Measurements from ENCODE around the gene CEACAM16. TPM values are rescaled to one million over a fixed set of nuclear protein-coding genes. Genes with fewer than 3 reads are reported as not detected.

Gene CEACAM16
- total and polyA plus RNA-seq, 9 of the 15 experiments (the other 6 are each of a cell fraction or from before 2014, with no cell fraction given), result not detected

DNA sequence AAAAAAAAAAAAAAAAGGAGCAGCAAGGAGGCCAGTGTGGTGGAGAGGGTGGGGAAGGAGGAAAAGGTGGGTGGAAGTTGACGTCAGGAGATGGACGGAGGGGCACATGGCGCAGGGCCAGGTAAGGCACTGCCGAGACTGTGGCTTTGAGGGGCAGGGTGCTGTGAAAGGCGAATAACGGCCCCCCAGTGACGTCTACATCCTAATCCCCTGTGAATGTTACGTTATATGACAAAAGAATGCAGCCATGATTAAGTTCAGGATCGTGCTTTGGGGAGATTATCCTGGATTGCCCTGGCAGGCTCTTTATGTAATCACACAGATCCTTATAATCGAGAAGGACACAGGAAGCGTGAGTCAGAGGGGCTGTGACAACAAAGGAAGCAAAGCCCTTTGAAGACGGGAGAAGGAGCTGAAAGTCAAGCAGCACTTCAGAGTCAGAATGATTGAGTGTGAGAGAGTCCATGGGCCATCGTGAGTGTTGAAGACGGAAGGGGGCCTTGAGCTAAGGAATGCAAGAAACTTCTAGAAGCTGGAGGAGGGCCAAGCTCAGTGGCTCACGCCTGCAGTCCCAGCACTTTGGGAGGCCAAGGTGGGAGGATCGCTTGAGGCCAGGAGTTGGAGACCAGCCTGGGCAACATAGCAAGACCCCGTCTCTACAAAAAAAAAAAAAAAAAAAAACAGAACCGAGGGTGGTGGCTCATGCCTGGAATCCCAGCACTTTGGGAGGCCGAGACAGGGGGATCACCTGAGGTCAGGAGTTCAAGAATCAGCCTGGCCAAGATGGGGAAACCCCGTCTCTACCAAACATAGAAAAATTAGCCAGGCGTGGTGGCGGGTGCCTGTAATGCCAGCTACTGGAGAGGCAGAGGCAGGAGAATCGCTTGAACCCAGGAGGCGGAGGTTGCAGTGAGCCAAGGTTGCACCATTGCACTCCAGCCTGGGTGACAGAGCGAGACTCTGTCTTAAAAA, 13.8 kb upstream of the CEACAM16 start (continued):
- TF ChIP-seq, protein P1, sequence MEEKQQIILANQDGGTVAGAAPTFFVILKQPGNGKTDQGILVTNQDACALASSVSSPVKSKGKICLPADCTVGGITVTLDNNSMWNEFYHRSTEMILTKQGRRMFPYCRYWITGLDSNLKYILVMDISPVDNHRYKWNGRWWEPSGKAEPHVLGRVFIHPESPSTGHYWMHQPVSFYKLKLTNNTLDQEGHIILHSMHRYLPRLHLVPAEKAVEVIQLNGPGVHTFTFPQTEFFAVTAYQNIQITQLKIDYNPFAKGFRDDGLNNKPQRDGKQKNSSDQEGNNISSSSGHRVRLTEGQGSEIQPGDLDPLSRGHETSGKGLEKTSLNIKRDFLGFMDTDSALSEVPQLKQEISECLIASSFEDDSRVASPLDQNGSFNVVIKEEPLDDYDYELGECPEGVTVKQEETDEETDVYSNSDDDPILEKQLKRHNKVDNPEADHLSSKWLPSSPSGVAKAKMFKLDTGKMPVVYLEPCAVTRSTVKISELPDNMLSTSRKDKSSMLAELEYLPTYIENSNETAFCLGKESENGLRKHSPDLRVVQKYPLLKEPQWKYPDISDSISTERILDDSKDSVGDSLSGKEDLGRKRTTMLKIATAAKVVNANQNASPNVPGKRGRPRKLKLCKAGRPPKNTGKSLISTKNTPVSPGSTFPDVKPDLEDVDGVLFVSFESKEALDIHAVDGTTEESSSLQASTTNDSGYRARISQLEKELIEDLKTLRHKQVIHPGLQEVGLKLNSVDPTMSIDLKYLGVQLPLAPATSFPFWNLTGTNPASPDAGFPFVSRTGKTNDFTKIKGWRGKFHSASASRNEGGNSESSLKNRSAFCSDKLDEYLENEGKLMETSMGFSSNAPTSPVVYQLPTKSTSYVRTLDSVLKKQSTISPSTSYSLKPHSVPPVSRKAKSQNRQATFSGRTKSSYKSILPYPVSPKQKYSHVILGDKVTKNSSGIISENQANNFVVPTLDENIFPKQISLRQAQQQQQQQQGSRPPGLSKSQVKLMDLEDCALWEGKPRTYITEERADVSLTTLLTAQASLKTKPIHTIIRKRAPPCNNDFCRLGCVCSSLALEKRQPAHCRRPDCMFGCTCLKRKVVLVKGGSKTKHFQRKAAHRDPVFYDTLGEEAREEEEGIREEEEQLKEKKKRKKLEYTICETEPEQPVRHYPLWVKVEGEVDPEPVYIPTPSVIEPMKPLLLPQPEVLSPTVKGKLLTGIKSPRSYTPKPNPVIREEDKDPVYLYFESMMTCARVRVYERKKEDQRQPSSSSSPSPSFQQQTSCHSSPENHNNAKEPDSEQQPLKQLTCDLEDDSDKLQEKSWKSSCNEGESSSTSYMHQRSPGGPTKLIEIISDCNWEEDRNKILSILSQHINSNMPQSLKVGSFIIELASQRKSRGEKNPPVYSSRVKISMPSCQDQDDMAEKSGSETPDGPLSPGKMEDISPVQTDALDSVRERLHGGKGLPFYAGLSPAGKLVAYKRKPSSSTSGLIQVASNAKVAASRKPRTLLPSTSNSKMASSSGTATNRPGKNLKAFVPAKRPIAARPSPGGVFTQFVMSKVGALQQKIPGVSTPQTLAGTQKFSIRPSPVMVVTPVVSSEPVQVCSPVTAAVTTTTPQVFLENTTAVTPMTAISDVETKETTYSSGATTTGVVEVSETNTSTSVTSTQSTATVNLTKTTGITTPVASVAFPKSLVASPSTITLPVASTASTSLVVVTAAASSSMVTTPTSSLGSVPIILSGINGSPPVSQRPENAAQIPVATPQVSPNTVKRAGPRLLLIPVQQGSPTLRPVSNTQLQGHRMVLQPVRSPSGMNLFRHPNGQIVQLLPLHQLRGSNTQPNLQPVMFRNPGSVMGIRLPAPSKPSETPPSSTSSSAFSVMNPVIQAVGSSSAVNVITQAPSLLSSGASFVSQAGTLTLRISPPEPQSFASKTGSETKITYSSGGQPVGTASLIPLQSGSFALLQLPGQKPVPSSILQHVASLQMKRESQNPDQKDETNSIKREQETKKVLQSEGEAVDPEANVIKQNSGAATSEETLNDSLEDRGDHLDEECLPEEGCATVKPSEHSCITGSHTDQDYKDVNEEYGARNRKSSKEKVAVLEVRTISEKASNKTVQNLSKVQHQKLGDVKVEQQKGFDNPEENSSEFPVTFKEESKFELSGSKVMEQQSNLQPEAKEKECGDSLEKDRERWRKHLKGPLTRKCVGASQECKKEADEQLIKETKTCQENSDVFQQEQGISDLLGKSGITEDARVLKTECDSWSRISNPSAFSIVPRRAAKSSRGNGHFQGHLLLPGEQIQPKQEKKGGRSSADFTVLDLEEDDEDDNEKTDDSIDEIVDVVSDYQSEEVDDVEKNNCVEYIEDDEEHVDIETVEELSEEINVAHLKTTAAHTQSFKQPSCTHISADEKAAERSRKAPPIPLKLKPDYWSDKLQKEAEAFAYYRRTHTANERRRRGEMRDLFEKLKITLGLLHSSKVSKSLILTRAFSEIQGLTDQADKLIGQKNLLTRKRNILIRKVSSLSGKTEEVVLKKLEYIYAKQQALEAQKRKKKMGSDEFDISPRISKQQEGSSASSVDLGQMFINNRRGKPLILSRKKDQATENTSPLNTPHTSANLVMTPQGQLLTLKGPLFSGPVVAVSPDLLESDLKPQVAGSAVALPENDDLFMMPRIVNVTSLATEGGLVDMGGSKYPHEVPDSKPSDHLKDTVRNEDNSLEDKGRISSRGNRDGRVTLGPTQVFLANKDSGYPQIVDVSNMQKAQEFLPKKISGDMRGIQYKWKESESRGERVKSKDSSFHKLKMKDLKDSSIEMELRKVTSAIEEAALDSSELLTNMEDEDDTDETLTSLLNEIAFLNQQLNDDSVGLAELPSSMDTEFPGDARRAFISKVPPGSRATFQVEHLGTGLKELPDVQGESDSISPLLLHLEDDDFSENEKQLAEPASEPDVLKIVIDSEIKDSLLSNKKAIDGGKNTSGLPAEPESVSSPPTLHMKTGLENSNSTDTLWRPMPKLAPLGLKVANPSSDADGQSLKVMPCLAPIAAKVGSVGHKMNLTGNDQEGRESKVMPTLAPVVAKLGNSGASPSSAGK (IDR thresholded peaks at IDR 0.05), result 0 out of 2 replicates have a peak, but pooled peaks have one; percentile 41
- TF ChIP-seq CSDE1 (IDR thresholded peaks at IDR 0.05) (no peak), NR0B1 (IDR thresholded peaks at IDR 0.05; ENCODE audit: partially characterized antibody) (no peak), PTTG1 (tag; IDR thresholded peaks at IDR 0.05; ENCODE audit: low read depth) (no peak), ZBTB7A (IDR thresholded peaks at IDR 0.05; ENCODE audit: borderline replicate concordance, control insufficient read depth, low read depth, low read length) (peak; percentile 39; the same call in 1 of the 2 replicates), ZNF224 (CRISPR knock-in tag; IDR thresholded peaks at IDR 0.05) (no peak), EGR1 (conservative IDR thresholded peaks at IDR 0.05) (peak; percentile 71; the same call in 1 of the 2 replicates), HOMEZ (CRISPR knock-in tag; IDR thresholded peaks at IDR 0.05) (no peak), NR2C2 (CRISPR knock-in tag; IDR thresholded peaks at IDR 0.05) (no peak), NR2C2 (tag; IDR thresholded peaks at IDR 0.05) (no peak)
- TF ChIP-seq, protein P2, sequence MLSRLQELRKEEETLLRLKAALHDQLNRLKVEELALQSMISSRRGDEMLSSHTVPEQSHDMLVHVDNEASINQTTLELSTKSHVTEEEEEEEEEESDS (CRISPR knock-in tag; IDR thresholded peaks at IDR 0.05), result no peak
